PC-9 (cell line): ENCODE data around the gene TSPAN10.

Experiments
- EZH2 ChIP-seq: fragments of 200-600 bp; sonication (generic); IDR thresholded peaks from 2 replicates; pipeline ENCODE4 v1.8.0; 2017; ENCODE audit warnings: antibody characterized with exemption, low read depth
- TF ChIP-seq, protein P1 (sequence below): fragments of 200-600 bp; sonication (generic); conservative IDR thresholded peaks from 2 replicates; pipeline ENCODE4 v1.6.1; 2017; ENCODE audit warnings: mixed run types, antibody characterized with exemption, mild to moderate bottlenecking, moderate library complexity

DNA sequence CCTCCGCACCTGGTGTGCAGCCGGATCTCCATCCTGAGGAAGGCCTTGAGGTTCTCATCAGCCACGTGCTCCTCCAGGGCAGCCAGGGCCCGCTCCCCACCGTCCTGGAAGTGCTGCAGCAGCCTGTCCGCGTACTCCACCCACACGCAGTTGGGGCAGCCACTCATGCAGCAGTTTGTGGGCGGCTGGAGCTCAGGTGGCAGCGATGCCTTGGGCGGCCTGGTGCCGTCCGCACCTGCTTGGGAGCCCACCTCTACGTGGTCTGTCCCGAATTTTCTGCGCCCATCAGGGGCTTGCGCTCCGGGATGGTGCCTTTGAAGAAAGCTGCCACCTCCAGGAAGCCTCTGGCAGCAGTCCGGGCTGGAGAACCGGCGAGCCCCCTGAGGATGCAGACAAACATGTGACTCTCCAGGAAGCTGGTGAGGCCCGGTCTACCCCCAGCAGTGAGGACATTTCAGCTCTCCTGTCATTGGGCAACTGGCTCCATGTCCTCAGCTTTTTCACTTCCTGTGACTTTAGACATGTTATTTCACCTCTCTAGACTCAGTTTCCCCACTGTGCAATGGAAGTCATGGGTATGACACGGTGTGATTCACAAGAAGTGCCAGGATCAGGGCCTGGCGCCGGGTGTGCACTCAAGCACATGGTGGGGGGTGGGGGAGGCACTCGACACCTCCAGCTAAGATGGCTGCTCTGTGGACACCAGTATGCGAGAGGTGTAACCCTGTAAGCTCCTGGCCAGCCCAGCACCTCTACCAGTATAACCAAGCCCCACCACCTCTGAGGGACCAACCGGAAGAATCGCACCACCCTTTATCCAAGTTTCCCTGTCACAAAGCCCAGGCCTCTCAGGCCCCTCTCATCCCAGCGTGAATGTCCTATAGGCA, 28.5 kb downstream of the TSPAN10 start:
- TF ChIP-seq, protein P1, sequence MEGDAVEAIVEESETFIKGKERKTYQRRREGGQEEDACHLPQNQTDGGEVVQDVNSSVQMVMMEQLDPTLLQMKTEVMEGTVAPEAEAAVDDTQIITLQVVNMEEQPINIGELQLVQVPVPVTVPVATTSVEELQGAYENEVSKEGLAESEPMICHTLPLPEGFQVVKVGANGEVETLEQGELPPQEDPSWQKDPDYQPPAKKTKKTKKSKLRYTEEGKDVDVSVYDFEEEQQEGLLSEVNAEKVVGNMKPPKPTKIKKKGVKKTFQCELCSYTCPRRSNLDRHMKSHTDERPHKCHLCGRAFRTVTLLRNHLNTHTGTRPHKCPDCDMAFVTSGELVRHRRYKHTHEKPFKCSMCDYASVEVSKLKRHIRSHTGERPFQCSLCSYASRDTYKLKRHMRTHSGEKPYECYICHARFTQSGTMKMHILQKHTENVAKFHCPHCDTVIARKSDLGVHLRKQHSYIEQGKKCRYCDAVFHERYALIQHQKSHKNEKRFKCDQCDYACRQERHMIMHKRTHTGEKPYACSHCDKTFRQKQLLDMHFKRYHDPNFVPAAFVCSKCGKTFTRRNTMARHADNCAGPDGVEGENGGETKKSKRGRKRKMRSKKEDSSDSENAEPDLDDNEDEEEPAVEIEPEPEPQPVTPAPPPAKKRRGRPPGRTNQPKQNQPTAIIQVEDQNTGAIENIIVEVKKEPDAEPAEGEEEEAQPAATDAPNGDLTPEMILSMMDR: no peak
- TF ChIP-seq EZH2: no peak
